GM12878 (cell line): ENCODE results near the gene TCP11. TPM values are rescaled to one million over a fixed set of nuclear protein-coding genes. Genes with fewer than 3 reads are reported as not detected.

ENCODE experiments used
- ATAC-seq: fragments of 200-7000 bp; cut with Tn5 transposase; 3 replicates; pipeline ENCODE4 v1.9.1; 2020; ENCODE audit warnings: mild to moderate bottlenecking, moderate library complexity
- Bru-seq: library from RNA; stranded (reverse); fragments of 400-500 nt; gene quantifications from one replicate; lab custom pipeline; 2021; lab: Mats Ljungman, UMichigan
- BruChase-seq, 2 experiments: library from RNA; stranded (reverse); fragments of 400-500 nt; gene quantifications; one replicate each; lab custom pipeline; 2021; lab: Mats Ljungman, UMichigan
- BruUV-seq: library from RNA; stranded (reverse); fragments of 400-500 nt; replicated peaks from 2 replicates; lab custom pipeline; 2021; lab: Mats Ljungman, UMichigan
- CTCF ChIA-PET: fragments of 300-600 bp; sonication (Branson Sonifier 250); formaldehyde crosslinking; extraction: SDS; loops from one replicate; lab custom pipeline; 2021; ENCODE audit warnings: inconsistent platforms; lab: Yijun Ruan, JAX
- POLR2A ChIA-PET: fragments of 350-600 bp; formaldehyde crosslinking; extraction: SDS; loops from one replicate; lab custom pipeline; 2021; ENCODE audit warnings: inconsistent platforms; lab: Charles Lee
- RAD21 ChIA-PET: fragments of 300-600 bp; sonication (Branson Sonifier 250); formaldehyde crosslinking; loops from one replicate; lab custom pipeline; 2023; ENCODE audit warnings: antibody characterized with exemption; ENCODE audit not compliant: unreplicated experiment; lab: Charles Lee
- SMC1A ChIA-PET: fragments of 300-600 bp; sonication (Branson Sonifier 250); formaldehyde crosslinking; loops from one replicate; lab custom pipeline; 2023; ENCODE audit not compliant: unreplicated experiment, uncharacterized antibody; lab: Charles Lee
- DNase-seq: peaks from one replicate; pipeline ENCODE4 v3.0.0-alpha.2; 2011; ENCODE audit warnings: low read depth, low spot score
- FAIRE-seq: peaks from 3 replicates; lab custom pipeline; 2011; peaks lifted over from hg19 to GRCh38; lab: Jason Lieb, UNC
- H2AFZ ChIP-seq: 2 replicates; pipeline ENCODE4 v1.6.0; 2011; ENCODE audit warnings: low read depth, low read length, control low read depth; ENCODE audit not compliant: control insufficient read depth
- H3K27ac ChIP-seq: 2 replicates; pipeline ENCODE4 v1.5.1; 2011; ENCODE audit warnings: control low read depth; ENCODE audit not compliant: control insufficient read depth, insufficient read depth
- H3K27me3 ChIP-seq, 2 experiments: replicated peaks in 1 of 2; 2 replicates each; pipeline versions ENCODE4 v1.6.0 to v1.6.1; 2011; ENCODE audit warnings: low read length in 1 of 2; ENCODE audit not compliant: control insufficient read depth in 2 of 2, insufficient read depth in 2 of 2
- H3K36me3 ChIP-seq, 2 experiments: 2 replicates each; pipeline ENCODE4 v1.5.1; 2011; ENCODE audit warnings: low read length in 1 of 2; ENCODE audit not compliant: control insufficient read depth in 2 of 2, insufficient read depth in 2 of 2
- H3K4me1 ChIP-seq: 2 replicates; pipeline ENCODE4 v1.6.1; 2011; ENCODE audit warnings: mild to moderate bottlenecking, low read length, moderate library complexity, mixed read lengths; ENCODE audit not compliant: control insufficient read depth, insufficient read depth
- H3K4me2 ChIP-seq: 2 replicates; pipeline ENCODE4 v1.6.0; 2011; ENCODE audit warnings: control low read depth; ENCODE audit not compliant: control insufficient read depth, insufficient read depth
- H3K4me3 ChIP-seq: fragments of 200-600 bp; sonication (generic); 2 replicates; pipeline ENCODE4 v1.5.1; 2016
- H3K79me2 ChIP-seq: 2 replicates; pipeline ENCODE4 v1.6.0; 2011; ENCODE audit warnings: low read length; ENCODE audit not compliant: control insufficient read depth, insufficient read depth
- H3K9ac ChIP-seq: 2 replicates; pipeline ENCODE4 v1.8.0; 2011; ENCODE audit warnings: low read length, control low read depth, mixed read lengths; ENCODE audit not compliant: control insufficient read depth, insufficient read depth
- H3K9me3 ChIP-seq: replicated peaks from 3 replicates; pipeline ENCODE4 v1.5.1; 2011; ENCODE audit warnings: mild to moderate bottlenecking, low read length; ENCODE audit not compliant: control insufficient read depth, insufficient read depth
- H4K20me1 ChIP-seq: 2 replicates; pipeline ENCODE4 v1.6.0; 2011; ENCODE audit not compliant: control insufficient read depth, insufficient read depth
- ASH2L ChIP-seq: fragments of 300-600, 200-600 bp; sonication (generic); IDR thresholded peaks from 2 replicates; pipeline ENCODE4 v1.6.1; 2017; ENCODE audit warnings: low read depth, mild to moderate bottlenecking, borderline replicate concordance
- BCL3 ChIP-seq: IDR thresholded peaks from 2 replicates; pipeline ENCODE4 v1.6.1; 2011; ENCODE audit warnings: borderline replicate concordance, low read depth, mild to moderate bottlenecking, moderate library complexity, low read length; ENCODE audit not compliant: insufficient read depth, poor library complexity, severe bottlenecking
- BHLHE40 ChIP-seq, 2 experiments: fragments of 450-650 bp in 1 of 2; IDR thresholded peaks; 2 replicates each; pipeline ENCODE4 v1.6.1; 2011 to 2017; ENCODE audit warnings: low read depth in 2 of 2, borderline replicate concordance in 1 of 2, improper control_type of control experiment in 1 of 2, low read length in 1 of 2, mild to moderate bottlenecking in 1 of 2
- CBX5 ChIP-seq: sonication (generic); IDR thresholded peaks from 2 replicates; pipeline ENCODE4 v1.6.1; 2016; ENCODE audit warnings: low read depth, moderate library complexity, mild to moderate bottlenecking, inconsistent platforms
- CEBPZ ChIP-seq: fragments of 150-350 bp; IDR thresholded peaks from 2 replicates; pipeline ENCODE4 v1.6.1; 2016; ENCODE audit warnings: low read depth, low read length
- CHD1 ChIP-seq: IDR thresholded peaks from 2 replicates; pipeline ENCODE4 v1.6.1; 2012; ENCODE audit warnings: low read depth, low read length, improper control_type of control experiment
- EGR1 ChIP-seq, 2 experiments: IDR thresholded peaks; 1 replicate in 1 of 2; 2 replicates in 1 of 2; pipeline ENCODE4 v1.6.1; 2011 to 2012; ENCODE audit warnings: low read depth in 2 of 2, low read length in 2 of 2, borderline replicate concordance in 1 of 2, mild to moderate bottlenecking in 1 of 2, moderate library complexity in 1 of 2
- FOXM1 ChIP-seq: IDR thresholded peaks from 2 replicates; pipeline ENCODE4 v1.6.1; 2012; ENCODE audit warnings: low read depth, mild to moderate bottlenecking, inconsistent platforms, low read length, moderate library complexity
- IKZF1 ChIP-seq: fragments of 450-650 bp; conservative IDR thresholded peaks from 2 replicates; pipeline ENCODE4 v1.6.1; 2017; ENCODE audit warnings: antibody characterized with exemption, mild to moderate bottlenecking
- PBX3 ChIP-seq: IDR thresholded peaks from 2 replicates; pipeline ENCODE4 v1.6.1; 2011; ENCODE audit warnings: mild to moderate bottlenecking, low read depth, low read length, moderate library complexity; ENCODE audit not compliant: insufficient replicate concordance
- RUNX3 ChIP-seq: IDR thresholded peaks from 2 replicates; pipeline ENCODE4 v1.6.1; 2012; ENCODE audit warnings: low read length, inconsistent platforms
- ZBED1 ChIP-seq: IDR thresholded peaks from 2 replicates; pipeline ENCODE4 v1.6.1; 2016; ENCODE audit warnings: borderline replicate concordance
- ZNF217 ChIP-seq: fragments of 450-650 bp; IDR thresholded peaks from 2 replicates; pipeline ENCODE4 v1.6.1; 2017; ENCODE audit warnings: antibody characterized with exemption, mild to moderate bottlenecking
- WGBS: methylation state at CpG from one replicate; pipeline ENCODE4 v1.1.6; 2016; ENCODE audit warnings: low lambda C conversion rate; ENCODE audit not compliant: insufficient replicate concordance, insufficient coverage; ENCODE audit errors: missing lambda C conversion rate; 5-methylcytosine and 5-hydroxymethylcytosine counted together
- in situ Hi-C: fragments of 300-500 bp; cut with MboI; formaldehyde crosslinking; loops from 9 replicates; pipeline ENCODE4 v1.14.3; 2018; ENCODE audit warnings: mixed read lengths
- intact Hi-C: fragments of 100-400 bp; cut with micrococcal nuclease; formaldehyde crosslinking; loops from one replicate; pipeline ENCODE4 v1.14.2; 2022; ENCODE audit not compliant: unreplicated experiment
- long read RNA-seq, 2 experiments: library from polyadenylated mRNA; unstranded; transcript quantifications; one replicate each; pipeline ENCODE4 v2.0.0, GENCODE V29; 2019 to 2020
- polyA minus RNA-seq, 3 experiments: library from RNA; depleted of rRNA, polyadenylated mRNA; stranded (reverse); fragments of >200 nt; gene quantifications; 2 replicates each; pipeline ENCODE4 v1.2.3, GENCODE V29; 2011
- polyA plus RNA-seq, 11 experiments: library from polyadenylated mRNA; depleted of rRNA in 4 of 11; unstranded in 6 of 11; stranded (reverse) in 5 of 11; fragments of >200 nt; fragmentation: Nextera tagmentation in 4 of 11; fragmentation: Illumina TruSeq in 1 of 11; extraction: Ambion mirVana in 4 of 11; extraction: Trizol in 1 of 11; gene quantifications; 1 replicate in 1 of 11; 2 replicates in 10 of 11; pipeline versions ENCODE4 v1.2.1 to v1.2.3, GENCODE V29; 2011 to 2016; ENCODE audit warnings: inconsistent platforms in 2 of 11, missing spikeins in 2 of 11, low read depth in 1 of 11
- total RNA-seq, 4 experiments: library from RNA; depleted of rRNA in 3 of 4; stranded (reverse); fragments of >200 nt in 3 of 4; fragmentation: Illumina TruSeq in 1 of 4; extraction: Trizol in 1 of 4; gene quantifications; 2 replicates each; pipeline versions ENCODE4 v1.2.1 to v1.2.3, GENCODE V29; 2013 to 2021

TCP11 gene
- total RNA-seq (2013; cell fraction: nucleolus; rRNA removed) = 0.24 and 0.67 TPM in 2 replicates
- total RNA-seq (2014; rRNA removed) = 0.49 TPM in 1 of 2 replicates, not detected in the other
- not detected in 2 replicates for total RNA-seq (2014; rRNA removed; fragmentation: Illumina TruSeq; extraction: Trizol)
- total RNA-seq (2021) = not detected in 2 replicates
- polyA plus RNA-seq (2011; ENCODE audit: low read depth) = not detected
- polyA plus RNA-seq (2011; rRNA removed) = not detected in 2 replicates
- polyA plus RNA-seq (2011; cell fraction: cytosol; rRNA removed) = 0.05 and 0.10 TPM in 2 replicates
- polyA plus RNA-seq (2011; cell fraction: nucleus; rRNA removed) = 0.09 TPM in 1 of 2 replicates, not detected in the other
- polyA plus RNA-seq (2012) = 0.10 and 0.11 TPM in 2 replicates
- polyA plus RNA-seq (2014; fragmentation: Illumina TruSeq; extraction: Trizol) = not detected in 2 replicates
- polyA plus RNA-seq (2014; fragmentation: Nextera tagmentation; extraction: Ambion mirVana) = not detected
- not detected in 2 replicates for polyA plus RNA-seq (2014; rRNA removed)
- polyA plus RNA-seq (2016; fragmentation: Nextera tagmentation; extraction: Ambion mirVana) = not detected
- polyA minus RNA-seq (2011; rRNA and poly(A)+ RNA removed) = not detected in 2 replicates
- not detected in 2 replicates for polyA minus RNA-seq (2011; cell fraction: cytosol; rRNA and poly(A)+ RNA removed)
- not detected in 2 replicates for polyA minus RNA-seq (2011; cell fraction: nucleus; rRNA and poly(A)+ RNA removed)
- percentile 20 among the genes with signal in this experiment for Bru-seq, nascent RNA
- BruChase-seq, experiment 1, labeled RNA remaining after a 6-hour chase = not detected
- percentile 14 among the genes with signal in this experiment for BruChase-seq, experiment 2, labeled RNA remaining after a 2-hour chase
- long read RNA-seq, experiment 1 = 0 reads
- long read RNA-seq, experiment 2, partial matches to known transcripts = 0 of 1 reads
- long read RNA-seq, experiment 2, other reads (novel, unspliced or antisense) = 1 of 1 reads

GRCh38 chr6:35141007-35141655, at the start of gene TCP11:
Gene TCP11, minus strand, starts transcription at chr6:35141339. Its CDS starts 469 bp downstream, at chr6:35140870.
- DNase-seq = no peak
- no peaks in the 10 kb centered on the region for H3K27me3 ChIP-seq
- intact Hi-C loops = loop anchor here (2.0 to 10.0 kb wide), 4 partner anchors 100 to 976 kb away; no protein-coding TSS in a partner anchor
- H3K27ac ChIP-seq = no peak within 1 kb of the TSS
- peak within 1 kb of the TSS; percentile 32; the same call in 1 of the 2 replicates for H3K4me3 ChIP-seq
- H3K4me2 ChIP-seq = peak within 1 kb of the TSS; percentile 55; the same call in 1 of the 2 replicates
- ChIA-PET POLR2A (interaction anchor here (0.5 kb wide), 1 partner anchor 174 kb away, joined by 3 read pairs; no protein-coding TSS in a partner anchor), RAD21 (interaction anchor here (1.5 kb wide), 1 partner anchor 67 kb away, joined by 3 read pairs; no protein-coding TSS in a partner anchor), SMC1A (no interaction called here), CTCF (interaction anchor here (1.2 to 4.5 kb wide), 2 partner anchors 28 to 154 kb away, joined by 3 to 145 read pairs; no protein-coding TSS in a partner anchor)
- H3K79me2 ChIP-seq = no peaks in the 10 kb centered on the region
- no peaks in the 10 kb centered on the region for H3K4me1 ChIP-seq
- 41% methylated on average over 39 of the region's 69 CpGs for WGBS
- peak; percentile 65 for ATAC-seq
- H2AFZ ChIP-seq = peak within 1 kb of the TSS; percentile 58
- no peaks in the 10 kb centered on the region for H3K9me3 ChIP-seq
- H4K20me1 ChIP-seq = no peaks in the 10 kb centered on the region
- in situ Hi-C loops = no loop called here
- H3K36me3 ChIP-seq = no peaks in the 10 kb centered on the region
- no TSS peak for BruUV-seq
- FAIRE-seq = no peak
- no peak within 1 kb of the TSS for H3K9ac ChIP-seq
- TF ChIP-seq ZBED1 (no peak), BHLHE40 (IDR thresholded peaks at IDR 0.05; ENCODE audit: borderline replicate concordance in 1 of 2, low read depth in 2 of 2, low read length in 1 of 2) (peak; percentile 51 to 87; a peak in 3 of 4 replicates), BCL3 (no peak), PBX3 (no peak), CHD1 (no peak), CBX5 (no peak), RUNX3 (0 out of 2 replicates have a peak, but pooled peaks have one; percentile 22), ASH2L (no peak), ZNF217 (no peak), FOXM1 (no peak), CEBPZ (no peak), IKZF1 (peak; percentile 59), EGR1 (IDR thresholded peaks at IDR 0.05; ENCODE audit: borderline replicate concordance in 1 of 2, low read depth in 2 of 2, low read length in 2 of 2) (no peak)
